ENCODE data around the gene NBEAL2.

DNA sequence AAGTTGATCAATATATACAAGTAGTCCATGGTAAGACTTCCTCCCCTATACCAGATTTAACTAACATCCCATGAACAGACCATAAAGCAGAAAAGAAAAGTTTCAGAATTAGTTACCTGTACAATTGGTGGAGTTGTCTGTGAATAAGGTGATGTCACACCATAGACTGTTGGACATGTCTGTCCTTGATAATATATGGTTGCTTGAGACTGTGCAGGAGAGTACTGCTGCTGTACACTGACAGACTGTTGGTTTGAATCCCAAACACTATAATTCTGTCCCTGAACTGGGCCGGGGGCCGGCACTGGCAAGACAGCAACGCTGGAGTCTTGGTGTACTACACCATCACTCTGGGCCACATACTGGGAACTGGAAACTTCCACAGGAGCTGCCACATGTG lies 77.2 kb downstream of the NBEAL2 start:
- TF ChIP-seq, protein P1, sequence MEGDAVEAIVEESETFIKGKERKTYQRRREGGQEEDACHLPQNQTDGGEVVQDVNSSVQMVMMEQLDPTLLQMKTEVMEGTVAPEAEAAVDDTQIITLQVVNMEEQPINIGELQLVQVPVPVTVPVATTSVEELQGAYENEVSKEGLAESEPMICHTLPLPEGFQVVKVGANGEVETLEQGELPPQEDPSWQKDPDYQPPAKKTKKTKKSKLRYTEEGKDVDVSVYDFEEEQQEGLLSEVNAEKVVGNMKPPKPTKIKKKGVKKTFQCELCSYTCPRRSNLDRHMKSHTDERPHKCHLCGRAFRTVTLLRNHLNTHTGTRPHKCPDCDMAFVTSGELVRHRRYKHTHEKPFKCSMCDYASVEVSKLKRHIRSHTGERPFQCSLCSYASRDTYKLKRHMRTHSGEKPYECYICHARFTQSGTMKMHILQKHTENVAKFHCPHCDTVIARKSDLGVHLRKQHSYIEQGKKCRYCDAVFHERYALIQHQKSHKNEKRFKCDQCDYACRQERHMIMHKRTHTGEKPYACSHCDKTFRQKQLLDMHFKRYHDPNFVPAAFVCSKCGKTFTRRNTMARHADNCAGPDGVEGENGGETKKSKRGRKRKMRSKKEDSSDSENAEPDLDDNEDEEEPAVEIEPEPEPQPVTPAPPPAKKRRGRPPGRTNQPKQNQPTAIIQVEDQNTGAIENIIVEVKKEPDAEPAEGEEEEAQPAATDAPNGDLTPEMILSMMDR (IDR thresholded peaks at IDR 0.05): no peak
- TF ChIP-seq POLR2A (IDR thresholded peaks at IDR 0.05) (no peak), POLR2AphosphoS5 (IDR thresholded peaks at IDR 0.05; ENCODE audit: insufficient read depth in 1 of 2, low read depth in 1 of 2) (no peak)
